ENCODE measurements around the gene VWA8. TPM values are rescaled to one million over a fixed set of nuclear protein-coding genes. Genes with fewer than 3 reads are reported as not detected.

The VWA8 gene
- total and polyA plus RNA-seq, 2 of the 8 experiments (the other 6 are each of a cell fraction or from before 2014, with no cell fraction given) = 5.9 to 19.6 TPM

DNA sequence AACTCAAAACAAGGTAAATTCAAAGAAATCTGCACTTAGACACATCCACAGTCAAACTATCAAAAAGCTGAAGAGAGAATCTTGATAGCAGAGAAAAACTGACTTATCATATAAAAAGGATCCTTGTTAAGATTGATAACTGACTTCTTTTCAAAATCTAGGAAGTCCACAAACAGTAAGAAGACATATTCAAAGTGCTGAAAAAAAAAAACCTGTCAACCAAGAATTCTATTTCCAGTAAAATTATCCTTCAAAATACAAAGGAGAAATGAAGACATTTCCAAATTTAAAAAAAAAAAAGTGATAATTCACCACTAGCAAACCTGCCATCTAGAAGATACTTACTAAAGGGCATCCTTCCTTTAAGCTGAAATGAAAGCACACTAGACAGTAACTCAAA is 15.0 kb downstream of the VWA8 start (continued):
- TF ChIP-seq, protein P1, sequence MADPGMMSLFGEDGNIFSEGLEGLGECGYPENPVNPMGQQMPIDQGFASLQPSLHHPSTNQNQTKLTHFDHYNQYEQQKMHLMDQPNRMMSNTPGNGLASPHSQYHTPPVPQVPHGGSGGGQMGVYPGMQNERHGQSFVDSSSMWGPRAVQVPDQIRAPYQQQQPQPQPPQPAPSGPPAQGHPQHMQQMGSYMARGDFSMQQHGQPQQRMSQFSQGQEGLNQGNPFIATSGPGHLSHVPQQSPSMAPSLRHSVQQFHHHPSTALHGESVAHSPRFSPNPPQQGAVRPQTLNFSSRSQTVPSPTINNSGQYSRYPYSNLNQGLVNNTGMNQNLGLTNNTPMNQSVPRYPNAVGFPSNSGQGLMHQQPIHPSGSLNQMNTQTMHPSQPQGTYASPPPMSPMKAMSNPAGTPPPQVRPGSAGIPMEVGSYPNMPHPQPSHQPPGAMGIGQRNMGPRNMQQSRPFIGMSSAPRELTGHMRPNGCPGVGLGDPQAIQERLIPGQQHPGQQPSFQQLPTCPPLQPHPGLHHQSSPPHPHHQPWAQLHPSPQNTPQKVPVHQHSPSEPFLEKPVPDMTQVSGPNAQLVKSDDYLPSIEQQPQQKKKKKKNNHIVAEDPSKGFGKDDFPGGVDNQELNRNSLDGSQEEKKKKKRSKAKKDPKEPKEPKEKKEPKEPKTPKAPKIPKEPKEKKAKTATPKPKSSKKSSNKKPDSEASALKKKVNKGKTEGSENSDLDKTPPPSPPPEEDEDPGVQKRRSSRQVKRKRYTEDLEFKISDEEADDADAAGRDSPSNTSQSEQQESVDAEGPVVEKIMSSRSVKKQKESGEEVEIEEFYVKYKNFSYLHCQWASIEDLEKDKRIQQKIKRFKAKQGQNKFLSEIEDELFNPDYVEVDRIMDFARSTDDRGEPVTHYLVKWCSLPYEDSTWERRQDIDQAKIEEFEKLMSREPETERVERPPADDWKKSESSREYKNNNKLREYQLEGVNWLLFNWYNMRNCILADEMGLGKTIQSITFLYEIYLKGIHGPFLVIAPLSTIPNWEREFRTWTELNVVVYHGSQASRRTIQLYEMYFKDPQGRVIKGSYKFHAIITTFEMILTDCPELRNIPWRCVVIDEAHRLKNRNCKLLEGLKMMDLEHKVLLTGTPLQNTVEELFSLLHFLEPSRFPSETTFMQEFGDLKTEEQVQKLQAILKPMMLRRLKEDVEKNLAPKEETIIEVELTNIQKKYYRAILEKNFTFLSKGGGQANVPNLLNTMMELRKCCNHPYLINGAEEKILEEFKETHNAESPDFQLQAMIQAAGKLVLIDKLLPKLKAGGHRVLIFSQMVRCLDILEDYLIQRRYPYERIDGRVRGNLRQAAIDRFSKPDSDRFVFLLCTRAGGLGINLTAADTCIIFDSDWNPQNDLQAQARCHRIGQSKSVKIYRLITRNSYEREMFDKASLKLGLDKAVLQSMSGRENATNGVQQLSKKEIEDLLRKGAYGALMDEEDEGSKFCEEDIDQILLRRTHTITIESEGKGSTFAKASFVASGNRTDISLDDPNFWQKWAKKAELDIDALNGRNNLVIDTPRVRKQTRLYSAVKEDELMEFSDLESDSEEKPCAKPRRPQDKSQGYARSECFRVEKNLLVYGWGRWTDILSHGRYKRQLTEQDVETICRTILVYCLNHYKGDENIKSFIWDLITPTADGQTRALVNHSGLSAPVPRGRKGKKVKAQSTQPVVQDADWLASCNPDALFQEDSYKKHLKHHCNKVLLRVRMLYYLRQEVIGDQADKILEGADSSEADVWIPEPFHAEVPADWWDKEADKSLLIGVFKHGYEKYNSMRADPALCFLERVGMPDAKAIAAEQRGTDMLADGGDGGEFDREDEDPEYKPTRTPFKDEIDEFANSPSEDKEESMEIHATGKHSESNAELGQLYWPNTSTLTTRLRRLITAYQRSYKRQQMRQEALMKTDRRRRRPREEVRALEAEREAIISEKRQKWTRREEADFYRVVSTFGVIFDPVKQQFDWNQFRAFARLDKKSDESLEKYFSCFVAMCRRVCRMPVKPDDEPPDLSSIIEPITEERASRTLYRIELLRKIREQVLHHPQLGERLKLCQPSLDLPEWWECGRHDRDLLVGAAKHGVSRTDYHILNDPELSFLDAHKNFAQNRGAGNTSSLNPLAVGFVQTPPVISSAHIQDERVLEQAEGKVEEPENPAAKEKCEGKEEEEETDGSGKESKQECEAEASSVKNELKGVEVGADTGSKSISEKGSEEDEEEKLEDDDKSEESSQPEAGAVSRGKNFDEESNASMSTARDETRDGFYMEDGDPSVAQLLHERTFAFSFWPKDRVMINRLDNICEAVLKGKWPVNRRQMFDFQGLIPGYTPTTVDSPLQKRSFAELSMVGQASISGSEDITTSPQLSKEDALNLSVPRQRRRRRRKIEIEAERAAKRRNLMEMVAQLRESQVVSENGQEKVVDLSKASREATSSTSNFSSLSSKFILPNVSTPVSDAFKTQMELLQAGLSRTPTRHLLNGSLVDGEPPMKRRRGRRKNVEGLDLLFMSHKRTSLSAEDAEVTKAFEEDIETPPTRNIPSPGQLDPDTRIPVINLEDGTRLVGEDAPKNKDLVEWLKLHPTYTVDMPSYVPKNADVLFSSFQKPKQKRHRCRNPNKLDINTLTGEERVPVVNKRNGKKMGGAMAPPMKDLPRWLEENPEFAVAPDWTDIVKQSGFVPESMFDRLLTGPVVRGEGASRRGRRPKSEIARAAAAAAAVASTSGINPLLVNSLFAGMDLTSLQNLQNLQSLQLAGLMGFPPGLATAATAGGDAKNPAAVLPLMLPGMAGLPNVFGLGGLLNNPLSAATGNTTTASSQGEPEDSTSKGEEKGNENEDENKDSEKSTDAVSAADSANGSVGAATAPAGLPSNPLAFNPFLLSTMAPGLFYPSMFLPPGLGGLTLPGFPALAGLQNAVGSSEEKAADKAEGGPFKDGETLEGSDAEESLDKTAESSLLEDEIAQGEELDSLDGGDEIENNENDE (IDR thresholded peaks at IDR 0.05; ENCODE audit: insufficient replicate concordance, low read length) = no peak
- TF ChIP-seq MAFK (IDR thresholded peaks at IDR 0.05; ENCODE audit: low read depth, low read length) (no peak), KDM5A (IDR thresholded peaks at IDR 0.05; ENCODE audit: low read length) (no peak), YY1 (IDR thresholded peaks at IDR 0.05; ENCODE audit: low read depth, low read length) (no peak)
